Hematopoietic multipotent progenitor cell treated with erythropoietin and hydrocortisone succinate and interleukin-3 and kit ligand, for 4 days (in vitro differentiated cells): ENCODE data around the gene IKZF3.
"Not testable (repeated sequence)": the region's sequence is repeated elsewhere in the genome, so short reads cannot be mapped to it uniquely, and the experiment has no call there.

Experiments
- DNase-seq: peaks from one replicate; pipeline ENCODE4 v3.0.0-alpha.2; 2015

Gene IKZF3

GRCh38 chr17:39754161-39754957 lies 109.8 kb downstream of the IKZF3 start:
- peak; percentile 98 for DNase-seq

- DNase-seq, result peak; percentile 72
Observed at GRCh38 chr17:39753514-39754160, 110.5 kb downstream of the IKZF3 start.

- DNase-seq, result no peak
Observed at GRCh38 chr17:39752241-39752881, 111.8 kb downstream of the IKZF3 start.

- no peak for DNase-seq
Observed at GRCh38 chr17:39751637-39752036, 112.5 kb downstream of the IKZF3 start.

- no peak for DNase-seq
Observed at GRCh38 chr17:39751016-39751543, 113.0 kb downstream of the IKZF3 start.

GRCh38 chr17:39750131-39751015 lies 113.7 kb downstream of the IKZF3 start:
- DNase-seq, result no peak

GRCh38 chr17:39748444-39749034 lies 115.6 kb downstream of the IKZF3 start:
- not testable (repeated sequence) for DNase-seq

GRCh38 chr17:39747745-39748144 lies 116.4 kb downstream of the IKZF3 start:
- DNase-seq, result no peak

GRCh38 chr17:39746145-39746461 lies 118.0 kb downstream of the IKZF3 start:
- no peak for DNase-seq

- no peak for DNase-seq
Observed at GRCh38 chr17:39745335-39746144, 118.6 kb downstream of the IKZF3 start.

GRCh38 chr17:39744836-39745215 lies 119.3 kb downstream of the IKZF3 start:
- no peak for DNase-seq

GRCh38 chr17:39744075-39744835 lies 119.9 kb downstream of the IKZF3 start:
- no peak for DNase-seq

- DNase-seq, result no peak
Observed at GRCh38 chr17:39742856-39743436, 121.2 kb downstream of the IKZF3 start.

GRCh38 chr17:39742126-39742855 lies 121.8 kb downstream of the IKZF3 start:
- DNase-seq, result no peak

- DNase-seq, result no peak
Observed at GRCh38 chr17:39740357-39741111, 123.6 kb downstream of the IKZF3 start.

GRCh38 chr17:39739885-39740356 lies 124.2 kb downstream of the IKZF3 start:
- DNase-seq, result no peak

- no peak for DNase-seq
Observed at GRCh38 chr17:39738983-39739884, 124.9 kb downstream of the IKZF3 start.

- no peak for DNase-seq
Observed at GRCh38 chr17:39738568-39738901, 125.6 kb downstream of the IKZF3 start.
